ENCODE measurements around the gene DUSP10. TPM values are rescaled to one million over a fixed set of nuclear protein-coding genes. Genes with fewer than 3 reads are reported as not detected.

Gene DUSP10
- total RNA-seq, 2 experiments from 2014 or later, result 2.6 to 4.4 TPM

DNA sequence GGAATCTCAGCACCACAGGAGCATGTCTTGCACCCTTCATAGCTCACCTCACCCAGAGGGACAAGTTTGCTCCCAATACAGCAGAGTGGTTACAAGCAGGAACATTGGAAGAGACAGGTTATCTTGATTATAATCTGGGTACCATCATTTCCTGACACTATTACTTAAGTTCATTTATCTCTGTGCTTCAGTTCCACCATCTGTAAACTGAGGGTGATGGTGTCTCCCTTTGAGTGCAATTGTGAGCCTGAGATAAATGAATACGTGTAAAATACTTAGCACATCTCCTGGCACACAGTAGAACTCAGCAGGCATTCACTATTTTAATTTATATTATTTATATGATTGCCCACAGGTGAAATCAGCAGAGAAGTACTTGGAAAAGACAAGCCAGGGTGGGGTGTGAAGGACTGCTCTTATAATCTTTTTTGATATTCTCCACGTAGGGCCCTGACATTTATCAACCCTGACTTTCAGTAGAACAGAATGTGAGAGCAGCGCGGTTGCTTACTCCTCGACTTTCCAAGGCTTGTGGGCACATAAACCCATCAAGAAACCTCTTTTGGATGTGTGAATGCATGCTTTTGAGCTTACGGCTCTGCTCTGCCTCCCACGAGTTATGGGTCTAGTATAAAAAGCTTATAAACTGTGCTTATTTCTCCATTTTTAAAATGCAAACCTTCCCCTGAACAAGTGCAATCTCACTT, 34.9 kb downstream of the DUSP10 start:
- H3K79me2 ChIP-seq (ENCODE audit: insufficient read depth, low read depth, low read length), result no peaks in the 10 kb centered on the region
- POLR2A ChIA-PET, result interaction anchor here (1.2 to 1.3 kb wide), 3 partner anchors 17 to 34 kb away, joined by 3 to 4 read pairs (median 3); partner anchors contain the start of gene DUSP10

DNA sequence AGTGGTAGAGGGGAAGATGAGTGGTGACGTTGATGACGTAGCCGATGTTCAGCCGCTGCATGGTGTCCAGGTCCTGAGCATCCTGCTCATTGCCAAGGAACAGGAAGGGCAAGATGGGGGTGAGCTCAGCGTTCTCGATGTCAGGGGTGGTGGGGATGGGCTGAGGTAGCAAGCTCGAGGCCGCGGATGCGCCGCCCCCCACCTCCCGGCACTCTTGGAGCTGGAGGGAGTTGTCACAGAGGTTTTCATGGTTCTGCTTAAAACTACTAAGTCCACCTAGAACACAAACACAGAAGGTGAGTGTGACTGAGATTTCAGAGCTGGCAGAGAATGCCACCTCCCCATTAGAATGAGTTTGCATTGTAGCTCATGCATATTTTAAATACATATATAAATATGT, 35.7 kb downstream of the DUSP10 start:
- no peak for TF ChIP-seq EZH2phosphoT487 (IDR thresholded peaks at IDR 0.05; ENCODE audit: borderline replicate concordance, low read depth, low read length)
- TF ChIP-seq, protein P1, sequence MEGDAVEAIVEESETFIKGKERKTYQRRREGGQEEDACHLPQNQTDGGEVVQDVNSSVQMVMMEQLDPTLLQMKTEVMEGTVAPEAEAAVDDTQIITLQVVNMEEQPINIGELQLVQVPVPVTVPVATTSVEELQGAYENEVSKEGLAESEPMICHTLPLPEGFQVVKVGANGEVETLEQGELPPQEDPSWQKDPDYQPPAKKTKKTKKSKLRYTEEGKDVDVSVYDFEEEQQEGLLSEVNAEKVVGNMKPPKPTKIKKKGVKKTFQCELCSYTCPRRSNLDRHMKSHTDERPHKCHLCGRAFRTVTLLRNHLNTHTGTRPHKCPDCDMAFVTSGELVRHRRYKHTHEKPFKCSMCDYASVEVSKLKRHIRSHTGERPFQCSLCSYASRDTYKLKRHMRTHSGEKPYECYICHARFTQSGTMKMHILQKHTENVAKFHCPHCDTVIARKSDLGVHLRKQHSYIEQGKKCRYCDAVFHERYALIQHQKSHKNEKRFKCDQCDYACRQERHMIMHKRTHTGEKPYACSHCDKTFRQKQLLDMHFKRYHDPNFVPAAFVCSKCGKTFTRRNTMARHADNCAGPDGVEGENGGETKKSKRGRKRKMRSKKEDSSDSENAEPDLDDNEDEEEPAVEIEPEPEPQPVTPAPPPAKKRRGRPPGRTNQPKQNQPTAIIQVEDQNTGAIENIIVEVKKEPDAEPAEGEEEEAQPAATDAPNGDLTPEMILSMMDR (conservative IDR thresholded peaks at IDR 0.05; ENCODE audit: low read length), result no peak
- no peaks in the 10 kb centered on the region for H3K36me3 ChIP-seq (ENCODE audit: insufficient read depth, low read length)
- CTCF ChIA-PET (ENCODE audit: unreplicated experiment), result no interaction called here
- H3K27ac ChIP-seq (ENCODE audit: low read depth, low read length, poor library complexity, severe bottlenecking), result no peak overlapping the region
- H3K4me3 ChIP-seq (ENCODE audit: low read depth, low read length, poor library complexity, severe bottlenecking), result no peak overlapping the region
- H2AFZ ChIP-seq (ENCODE audit: low read length), result no peak overlapping the region
- no peaks in the 10 kb centered on the region for H3K79me2 ChIP-seq (ENCODE audit: insufficient read depth, low read depth, low read length)
- no peak for DNase-seq (ENCODE audit: low spot score)
- no peaks in the 10 kb centered on the region for H4K20me1 ChIP-seq (ENCODE audit: insufficient read depth, low read length)
- intact Hi-C loops (cut with micrococcal nuclease; ENCODE audit: unreplicated experiment), result no loop called here
- H3K9me2 ChIP-seq (ENCODE audit: insufficient read depth, low read length), result no peaks in the 10 kb centered on the region
- BruUV-seq (replicated peaks), result no TSS peak
- POLR2A ChIA-PET, result no interaction called here
- H3K4me2 ChIP-seq (ENCODE audit: low read length), result no peak overlapping the region
- no peaks in the 10 kb centered on the region for H3K9me3 ChIP-seq (ENCODE audit: low read length)
- H3K4me1 ChIP-seq (ENCODE audit: insufficient read depth, low read length, poor library complexity, severe bottlenecking), result no peaks in the 10 kb centered on the region

More for the DNA sequence above, 34.9 kb downstream of the DUSP10 start:
- CTCF ChIA-PET (ENCODE audit: unreplicated experiment), result no interaction called here
- no peak overlapping the region for H3K4me2 ChIP-seq (ENCODE audit: low read length)
- H3K9me2 ChIP-seq (ENCODE audit: insufficient read depth, low read length), result no peaks in the 10 kb centered on the region
- intact Hi-C loops (cut with micrococcal nuclease; ENCODE audit: unreplicated experiment), result no loop called here
- H3K27ac ChIP-seq (ENCODE audit: low read depth, low read length, poor library complexity, severe bottlenecking), result no peak overlapping the region
- no peaks in the 10 kb centered on the region for H3K36me3 ChIP-seq (ENCODE audit: insufficient read depth, low read length)
- no TSS peak for BruUV-seq (replicated peaks)
- no peak for TF ChIP-seq EZH2phosphoT487 (IDR thresholded peaks at IDR 0.05; ENCODE audit: borderline replicate concordance, low read depth, low read length)
- TF ChIP-seq, protein P1 (conservative IDR thresholded peaks at IDR 0.05; ENCODE audit: low read length), result no peak
- DNase-seq (ENCODE audit: low spot score), result no peak
- H4K20me1 ChIP-seq (ENCODE audit: insufficient read depth, low read length), result no peaks in the 10 kb centered on the region
- H3K4me1 ChIP-seq (ENCODE audit: insufficient read depth, low read length, poor library complexity, severe bottlenecking), result no peaks in the 10 kb centered on the region
- H2AFZ ChIP-seq (ENCODE audit: low read length), result no peak overlapping the region
- no peaks in the 10 kb centered on the region for H3K9me3 ChIP-seq (ENCODE audit: low read length)
- no peak overlapping the region for H3K4me3 ChIP-seq (ENCODE audit: low read depth, low read length, poor library complexity, severe bottlenecking)

- H3K4me1 ChIP-seq (ENCODE audit: insufficient read depth, low read length, poor library complexity, severe bottlenecking), result no peaks in the 10 kb centered on the region
- no peaks in the 10 kb centered on the region for H3K9me3 ChIP-seq (ENCODE audit: low read length)
- H3K4me3 ChIP-seq (ENCODE audit: low read depth, low read length, poor library complexity, severe bottlenecking), result no peak overlapping the region
- intact Hi-C loops (cut with micrococcal nuclease; ENCODE audit: unreplicated experiment), result no loop called here
- TF ChIP-seq, protein P1 (conservative IDR thresholded peaks at IDR 0.05; ENCODE audit: low read length), result no peak
- TF ChIP-seq EZH2phosphoT487 (IDR thresholded peaks at IDR 0.05; ENCODE audit: borderline replicate concordance, low read depth, low read length), result no peak
- no peak overlapping the region for H3K4me2 ChIP-seq (ENCODE audit: low read length)
- DNase-seq (ENCODE audit: low spot score), result no peak
- H3K27ac ChIP-seq (ENCODE audit: low read depth, low read length, poor library complexity, severe bottlenecking), result no peak overlapping the region
- BruUV-seq (replicated peaks), result no TSS peak
- H3K9me2 ChIP-seq (ENCODE audit: insufficient read depth, low read length), result no peaks in the 10 kb centered on the region
- H2AFZ ChIP-seq (ENCODE audit: low read length), result no peak overlapping the region
- CTCF ChIA-PET (ENCODE audit: unreplicated experiment), result no interaction called here
- no peaks in the 10 kb centered on the region for H4K20me1 ChIP-seq (ENCODE audit: insufficient read depth, low read length)
- H3K36me3 ChIP-seq (ENCODE audit: insufficient read depth, low read length), result no peaks in the 10 kb centered on the region
- H3K79me2 ChIP-seq (ENCODE audit: insufficient read depth, low read depth, low read length), result no peaks in the 10 kb centered on the region
- POLR2A ChIA-PET, result interaction anchor here (0.6 to 1.2 kb wide), 4 partner anchors 9 to 375 kb away, joined by 3 to 4 read pairs (median 3); no protein-coding TSS in a partner anchor
These were observed 37.6 kb downstream of the DUSP10 start for GRCh38 chr1:221704306-221704705.

Data from OCI-LY7 (cell line).